OCI-LY3 (cell line): ENCODE measurements around the gene BCR.

Source experiments
- H2AFZ ChIP-seq: fragments of 200-600, 300-600 bp; shearing (Covaris generic); 2 replicates; pipeline ENCODE4 v1.6.0; 2014; ENCODE audit warnings: antibody characterized with exemption, low read depth, low read length
- H3K27ac ChIP-seq: fragments of 200-600, 300-600 bp; sonication (generic); 2 replicates; pipeline ENCODE4 v1.5.1; 2014; ENCODE audit warnings: mild to moderate bottlenecking, low read length, moderate library complexity, mixed read lengths
- H3K27me3 ChIP-seq: fragments of 200-600, 300-600 bp; sonication (generic); 2 replicates; pipeline ENCODE4 v1.6.1; 2014; ENCODE audit warnings: low read depth, low read length, mixed read lengths
- H3K36me3 ChIP-seq: fragments of 200-600, 300-600 bp; sonication (generic); replicated peaks from 2 replicates; pipeline ENCODE3; 2014; ENCODE audit warnings: low read depth, low read length, mixed read lengths
- H3K4me1 ChIP-seq: fragments of 300-600, 200-600 bp; sonication (generic); 2 replicates; pipeline ENCODE4 v1.6.1; 2014; ENCODE audit warnings: low read length, mixed read lengths
- H3K4me2 ChIP-seq: fragments of 200-600, 300-600 bp; sonication (generic); 2 replicates; pipeline ENCODE4 v1.6.1; 2014; ENCODE audit warnings: low read length, mixed read lengths
- H3K4me3 ChIP-seq: fragments of 300-600, 200-600 bp; sonication (generic); 2 replicates; pipeline ENCODE4 v1.5.1; 2014; ENCODE audit warnings: antibody characterized with exemption, mild to moderate bottlenecking, low read length, moderate library complexity
- H3K79me2 ChIP-seq: fragments of 300-600, 200-600 bp; shearing (Covaris generic); 2 replicates; pipeline ENCODE4 v1.6.1; 2014; ENCODE audit warnings: mild to moderate bottlenecking, low read length, mixed read lengths
- H3K9ac ChIP-seq: fragments of 300-600, 200-600 bp; shearing (Covaris generic); 2 replicates; pipeline ENCODE4 v1.6.0; 2014; ENCODE audit warnings: mild to moderate bottlenecking, low read length, moderate library complexity
- H3K9me3 ChIP-seq: fragments of 200-600, 300-600 bp; shearing (Covaris generic); 2 replicates; pipeline ENCODE4 v1.6.1; 2014; ENCODE audit warnings: low read length, mixed read lengths; ENCODE audit not compliant: insufficient read depth
- H4K20me1 ChIP-seq: fragments of 200-600, 300-600 bp; sonication (generic); 2 replicates; pipeline ENCODE4 v1.6.1; 2016; ENCODE audit warnings: low read length, mixed read lengths; ENCODE audit not compliant: insufficient read depth
- CTCF ChIP-seq: fragments of 200-600, 300-600 bp; sonication (generic); IDR thresholded peaks from 2 replicates; pipeline ENCODE4 v1.5.1; 2014; ENCODE audit warnings: antibody characterized with exemption, low read length, low read depth
- EZH2phosphoT487 ChIP-seq: fragments of 200-600 bp; shearing (Covaris generic); IDR thresholded peaks from 2 replicates; pipeline ENCODE4 v1.6.1; 2018; ENCODE audit warnings: antibody characterized with exemption, mixed run types, low read depth

The BCR gene

GRCh38 chr22:23262518-23263332 lies 82.4 kb downstream of the BCR start:
- Histone ChIP-seq H3K27ac (no peak overlapping the region), H3K79me2 (no peaks in the 10 kb centered on the region), H3K4me2 (no peak overlapping the region), H3K9me3 (no peaks in the 10 kb centered on the region), H4K20me1 (0 out of 2 replicates have a peak, but pooled peaks cover 4% of the 10 kb centered on the region), H3K36me3 (no peaks in the 10 kb centered on the region), H3K4me3 (no peak overlapping the region), H3K27me3 (no peaks in the 10 kb centered on the region), H3K9ac (no peak overlapping the region), H2AFZ (no peak overlapping the region), H3K4me1 (no peaks in the 10 kb centered on the region)
- TF ChIP-seq EZH2phosphoT487 (no peak), CTCF (no peak)

GRCh38 chr22:23263651-23264555 lies 83.6 kb downstream of the BCR start:
- peak overlapping the region; percentile 21; the same call in 1 of the 2 replicates for H3K4me2 ChIP-seq

GRCh38 chr22:23264610-23265367 lies 84.5 kb downstream of the BCR start:
- Histone ChIP-seq H3K4me2 (0 out of 2 replicates have a peak overlapping the region, but pooled peaks have one; percentile 20), H3K27ac (no peak overlapping the region), H3K9me3 (no peaks in the 10 kb centered on the region), H3K27me3 (no peaks in the 10 kb centered on the region), H3K36me3 (no peaks in the 10 kb centered on the region), H3K4me3 (no peak overlapping the region), H3K9ac (no peak overlapping the region), H3K4me1 (peaks cover 11% of the 10 kb centered on the region; the same call in 1 of the 2 replicates), H2AFZ (no peak overlapping the region), H3K79me2 (no peaks in the 10 kb centered on the region), H4K20me1 (no peaks in the 10 kb centered on the region)
- TF ChIP-seq EZH2phosphoT487 (no peak), CTCF (no peak)

More at GRCh38 chr22:23263651-23264555, 83.6 kb downstream of the BCR start:
- Histone ChIP-seq H3K36me3 (no peaks in the 10 kb centered on the region), H3K79me2 (no peaks in the 10 kb centered on the region), H3K4me1 (peaks cover 3% of the 10 kb centered on the region; the same call in 1 of the 2 replicates), H2AFZ (no peak overlapping the region; the same call in 1 of the 2 replicates), H3K27ac (no peak overlapping the region), H3K4me3 (no peak overlapping the region), H3K27me3 (no peaks in the 10 kb centered on the region), H4K20me1 (0 out of 2 replicates have a peak, but pooled peaks cover 2% of the 10 kb centered on the region), H3K9me3 (no peaks in the 10 kb centered on the region), H3K9ac (no peak overlapping the region)
- TF ChIP-seq EZH2phosphoT487 (no peak), CTCF (no peak)
